ENCODE results near the gene IFNE.

IFNE gene

GRCh38 chr9:21482213-21482612 is at the start of gene IFNE:
Gene IFNE, minus strand, starts transcription at chr9:21482313. Its CDS starts 619 bp downstream, at chr9:21481694.
- no peak for DNase-seq (ENCODE audit: low read depth)

GRCh38 chr9:21528123-21528808 is 46.2 kb upstream of the IFNE start:
- no peak for DNase-seq (ENCODE audit: low read depth)

GRCh38 chr9:21527579-21527978 is 45.5 kb upstream of the IFNE start:
- no peak for DNase-seq (ENCODE audit: low read depth)

- no peak for DNase-seq (ENCODE audit: low read depth)
Observed at GRCh38 chr9:21525174-21525573, 43.1 kb upstream of the IFNE start.

- no peak for DNase-seq (ENCODE audit: low read depth)
Observed at GRCh38 chr9:21524099-21524830, 42.2 kb upstream of the IFNE start.

GRCh38 chr9:21523021-21524014 is 41.2 kb upstream of the IFNE start:
- no peak for DNase-seq (ENCODE audit: low read depth)

- no peak for DNase-seq (ENCODE audit: low read depth)
Observed at GRCh38 chr9:21522348-21522747, 40.2 kb upstream of the IFNE start.

GRCh38 chr9:21521448-21521847 is 39.3 kb upstream of the IFNE start:
- DNase-seq (ENCODE audit: low read depth) = no peak

GRCh38 chr9:21520501-21521228 is 38.6 kb upstream of the IFNE start:
- no peak for DNase-seq (ENCODE audit: low read depth)

- no peak for DNase-seq (ENCODE audit: low read depth)
Observed at GRCh38 chr9:21519855-21520434, 37.8 kb upstream of the IFNE start.

- DNase-seq (ENCODE audit: low read depth) = no peak
Observed at GRCh38 chr9:21516796-21517195, 34.7 kb upstream of the IFNE start.

GRCh38 chr9:21513431-21513830 is 31.3 kb upstream of the IFNE start:
- DNase-seq (ENCODE audit: low read depth) = no peak

GRCh38 chr9:21510806-21511205 is 28.7 kb upstream of the IFNE start:
- DNase-seq (ENCODE audit: low read depth) = no peak

- DNase-seq (ENCODE audit: low read depth) = no peak
Observed at GRCh38 chr9:21507483-21507790, 25.3 kb upstream of the IFNE start.

GRCh38 chr9:21506626-21507482 is 24.7 kb upstream of the IFNE start:
- no peak for DNase-seq (ENCODE audit: low read depth)

GRCh38 chr9:21505425-21506179 is 23.5 kb upstream of the IFNE start:
- DNase-seq (ENCODE audit: low read depth) = no peak

- no peak for DNase-seq (ENCODE audit: low read depth)
Observed at GRCh38 chr9:21504894-21505293, 22.8 kb upstream of the IFNE start.

- DNase-seq (ENCODE audit: low read depth) = no peak
Observed at GRCh38 chr9:21504113-21504512, 22.0 kb upstream of the IFNE start.

- no peak for DNase-seq (ENCODE audit: low read depth)
Observed at GRCh38 chr9:21502586-21502985, 20.5 kb upstream of the IFNE start.

GRCh38 chr9:21499912-21500311 is 17.8 kb upstream of the IFNE start:
- DNase-seq (ENCODE audit: low read depth) = no peak

Data from stimulated activated CD8-positive, alpha-beta memory T cell treated with anti-CD3 and anti-CD28 coated beads, Interleukin-15, amount 100 ng/mL, for 24 hours (primary cell).